NCI-H774 (cell line): ENCODE measurements around the gene RBM42.
"Not testable (repeated sequence)": the region's sequence is repeated elsewhere in the genome, so short reads cannot be mapped to it uniquely, and the experiment has no call there.

ENCODE experiments used
- DNase-seq: peaks from one replicate; lab custom pipeline; 2025; lab: John Stamatoyannopoulos, UW

Gene RBM42, protein sequence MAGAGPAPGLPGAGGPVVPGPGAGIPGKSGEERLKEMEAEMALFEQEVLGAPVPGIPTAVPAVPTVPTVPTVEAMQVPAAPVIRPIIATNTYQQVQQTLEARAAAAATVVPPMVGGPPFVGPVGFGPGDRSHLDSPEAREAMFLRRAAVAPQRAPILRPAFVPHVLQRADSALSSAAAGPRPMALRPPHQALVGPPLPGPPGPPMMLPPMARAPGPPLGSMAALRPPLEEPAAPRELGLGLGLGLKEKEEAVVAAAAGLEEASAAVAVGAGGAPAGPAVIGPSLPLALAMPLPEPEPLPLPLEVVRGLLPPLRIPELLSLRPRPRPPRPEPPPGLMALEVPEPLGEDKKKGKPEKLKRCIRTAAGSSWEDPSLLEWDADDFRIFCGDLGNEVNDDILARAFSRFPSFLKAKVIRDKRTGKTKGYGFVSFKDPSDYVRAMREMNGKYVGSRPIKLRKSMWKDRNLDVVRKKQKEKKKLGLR

DNA sequence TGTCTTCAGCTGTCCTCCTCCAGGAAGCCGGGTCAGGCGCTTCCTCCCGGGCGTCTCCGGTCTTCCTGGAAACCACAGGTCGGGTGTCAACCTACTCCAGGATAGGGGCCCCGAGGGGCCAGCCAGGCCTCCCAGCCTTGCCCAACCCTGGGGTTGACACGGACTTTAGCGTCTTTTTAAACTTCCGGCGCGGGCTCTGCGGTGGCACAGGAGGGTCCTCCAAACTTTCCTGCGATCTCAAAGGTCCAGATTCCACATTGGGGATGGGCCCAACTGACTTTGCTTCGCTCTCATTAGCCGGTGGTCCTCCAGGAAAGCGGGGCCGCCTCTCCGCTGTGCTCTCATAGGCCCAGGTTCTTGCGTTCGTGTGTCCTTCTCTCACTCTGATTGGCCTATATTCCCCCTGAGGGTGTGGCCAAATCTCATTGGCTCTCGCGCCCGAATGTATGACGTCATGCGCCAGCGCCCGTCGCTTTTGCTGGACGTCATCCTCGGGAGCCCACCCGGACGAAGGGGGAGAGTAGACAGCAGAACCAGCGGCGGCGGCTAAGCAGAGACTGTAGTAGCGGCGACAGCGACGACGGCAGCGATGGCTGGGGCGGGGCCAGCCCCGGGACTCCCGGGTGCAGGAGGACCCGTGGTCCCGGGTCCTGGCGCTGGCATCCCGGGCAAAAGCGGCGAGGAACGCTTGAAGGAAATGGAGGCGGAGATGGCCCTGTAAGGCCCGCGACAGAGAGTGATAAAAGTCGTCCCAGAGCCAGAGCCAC lies at the start of gene RBM42:
Gene RBM42, plus strand, starts transcription at position 472 of the 767 bp plus-strand sequence. Its CDS starts 118 bp downstream, at position 590.
- DNase-seq, result peak; percentile 97

DNA sequence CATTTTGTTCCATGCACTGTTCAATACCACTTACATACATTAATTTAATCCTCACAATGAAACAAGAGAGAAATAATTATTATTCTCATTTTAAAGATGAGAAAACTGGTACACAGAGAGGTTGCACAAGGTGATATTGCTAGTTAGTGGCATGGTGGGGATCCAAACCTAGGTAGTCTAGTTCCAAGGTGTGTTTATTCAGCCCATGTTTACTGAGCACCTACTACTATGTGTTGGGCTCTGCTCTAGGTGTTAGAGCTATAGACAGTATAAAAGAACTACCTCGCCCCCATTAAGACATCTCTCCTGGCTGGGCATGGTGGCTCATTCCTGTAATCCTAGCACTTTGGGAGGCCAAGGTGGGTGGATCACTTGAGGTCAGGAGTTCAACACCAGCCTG lies 46.1 kb upstream of the RBM42 start:
- no peak for DNase-seq

DNA sequence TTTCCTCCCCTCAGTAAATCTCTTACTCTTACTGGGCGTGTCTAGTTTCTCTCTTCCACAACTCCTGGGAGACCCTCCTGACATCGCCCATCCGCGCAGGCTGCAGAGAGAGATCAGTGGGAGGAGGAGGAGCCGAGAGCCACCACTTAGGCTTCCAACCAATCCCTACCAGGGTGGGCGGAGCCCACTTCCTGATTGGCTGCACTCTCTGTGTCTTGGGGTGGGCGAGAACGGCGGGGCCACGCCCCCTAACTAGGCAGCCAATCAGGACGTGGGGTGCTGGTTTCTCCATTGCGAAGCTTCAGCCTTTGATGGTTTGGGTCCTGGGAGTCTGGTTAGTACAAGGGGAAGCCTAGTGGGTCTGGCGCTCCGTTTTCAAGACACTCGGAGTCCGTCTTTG lies 43.0 kb upstream of the RBM42 start, which contains the start of gene PMIS2:
Gene PMIS2, plus strand, starts transcription at position 326 of the 400 bp plus-strand sequence. CDS start 87 bp downstream, outside the sequence.
- DNase-seq, result no peak

- no peak for DNase-seq
Observed at GRCh38 chr19:35587321-35587720, 41.5 kb upstream of the RBM42 start.

DNA sequence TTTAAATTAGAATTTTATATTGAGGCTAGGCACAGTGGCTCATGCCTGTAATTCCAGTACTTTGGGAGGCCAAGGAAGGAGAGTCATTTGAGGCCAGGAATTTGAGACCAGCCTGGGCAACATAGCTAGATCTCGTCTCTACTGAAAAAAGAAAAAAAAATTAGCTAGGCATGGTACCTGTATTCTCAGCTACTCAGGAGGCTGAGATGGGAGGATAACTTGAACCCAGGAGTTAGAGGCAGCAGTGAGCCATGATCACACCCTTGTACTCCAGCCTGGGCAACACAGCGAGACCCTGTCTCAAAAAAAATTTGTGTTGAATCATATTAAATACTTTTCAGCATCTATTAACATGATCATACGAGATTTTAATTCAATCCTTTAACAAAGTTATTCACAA lies 38.0 kb upstream of the RBM42 start:
- DNase-seq, result no peak

- DNase-seq, result peak; percentile 12
Observed at GRCh38 chr19:35592226-35592625, 36.6 kb upstream of the RBM42 start.

DNA sequence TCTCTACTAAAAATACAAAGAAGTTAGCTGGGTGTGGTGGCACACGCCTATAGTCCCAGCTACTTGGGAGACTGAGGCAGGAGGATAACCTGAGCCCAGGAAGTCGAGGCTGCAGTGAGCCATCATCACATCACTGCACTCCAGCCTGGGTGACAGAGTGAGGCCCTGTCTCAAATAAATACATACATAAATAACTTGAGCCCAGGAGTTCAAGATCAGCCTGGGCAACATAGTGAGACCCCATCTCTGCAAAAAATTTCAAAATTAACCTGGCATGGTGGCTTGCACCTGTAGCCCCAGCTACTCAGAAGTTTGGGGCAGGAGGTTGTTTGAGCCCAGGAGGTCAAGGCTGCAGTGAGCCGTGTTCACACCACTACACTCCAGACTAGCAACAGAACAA lies 33.8 kb upstream of the RBM42 start:
- DNase-seq, result not testable (repeated sequence)

DNA sequence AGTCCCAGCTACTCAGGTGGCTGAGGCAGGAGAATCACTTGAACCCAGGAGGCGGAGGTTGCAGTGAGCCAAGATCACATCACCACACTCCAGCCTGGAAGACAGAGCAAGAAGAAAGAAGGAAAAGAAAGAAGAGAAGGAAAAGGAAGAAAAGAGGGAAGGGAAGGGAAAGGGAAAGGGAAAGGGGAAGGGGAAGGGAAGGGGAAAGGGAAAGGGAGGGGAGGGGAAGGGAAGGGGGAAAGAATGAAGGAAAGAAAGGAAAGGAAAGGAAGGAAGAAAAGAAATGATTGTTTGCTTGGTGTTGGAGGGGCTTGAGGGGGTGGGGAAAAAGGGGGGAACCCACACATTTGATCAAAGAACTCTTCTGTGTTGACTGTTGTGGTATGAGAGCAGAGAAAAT lies 32.9 kb upstream of the RBM42 start:
- no peak for DNase-seq

DNA sequence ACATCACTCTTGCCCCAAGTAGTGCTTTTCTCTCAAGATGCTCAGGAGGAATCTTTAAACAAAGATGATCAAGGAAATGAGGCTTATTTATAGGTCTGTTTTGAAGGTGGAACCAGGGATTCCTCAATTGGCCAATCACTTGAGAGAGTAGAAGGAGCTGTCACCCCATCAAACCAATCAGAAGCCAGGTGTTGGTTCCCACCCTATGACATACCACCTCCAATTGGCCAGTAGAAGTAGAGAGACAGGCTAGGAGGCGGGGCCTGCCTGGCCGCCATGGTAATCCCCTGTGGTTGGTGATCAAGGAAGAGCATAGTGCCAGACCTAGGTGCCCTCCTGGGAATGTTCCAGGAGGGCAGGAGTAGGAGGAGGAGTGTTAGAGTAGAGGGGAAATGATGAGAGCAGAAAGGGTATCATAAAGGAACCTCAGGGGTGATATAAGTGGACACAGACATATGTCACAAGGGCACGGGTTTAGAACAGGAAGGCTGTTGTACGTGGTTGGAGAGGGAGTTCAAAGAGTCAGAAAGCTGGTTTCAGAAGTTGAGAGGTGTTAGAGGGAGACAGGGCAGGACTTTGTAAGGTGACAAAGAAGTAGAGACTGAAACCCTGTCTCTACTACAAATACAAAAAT lies 32.4 kb upstream of the RBM42 start:
- no peak for DNase-seq

DNA sequence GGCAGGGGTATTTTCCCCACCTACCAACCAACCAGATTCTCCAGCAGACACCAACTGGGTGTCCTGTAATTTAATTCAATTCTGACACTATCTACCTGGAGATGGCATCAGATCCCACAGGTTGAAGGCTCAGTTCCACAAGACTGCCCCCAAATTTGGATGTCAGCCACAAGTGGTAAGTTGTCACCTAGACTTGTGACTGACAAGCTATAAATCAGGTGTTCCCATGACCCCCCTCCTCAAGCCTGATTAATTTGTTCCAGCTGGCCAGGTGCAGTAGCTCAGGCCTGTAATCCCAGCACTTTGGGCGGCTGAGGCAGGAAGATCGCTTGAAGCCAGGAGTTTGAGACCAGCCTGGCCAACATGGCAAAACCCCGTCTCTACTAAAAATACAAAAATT lies 26.9 kb upstream of the RBM42 start:
- DNase-seq, result no peak

GRCh38 chr19:35604436-35604835 lies 24.4 kb upstream of the RBM42 start:
- DNase-seq, result not testable (repeated sequence)

DNA sequence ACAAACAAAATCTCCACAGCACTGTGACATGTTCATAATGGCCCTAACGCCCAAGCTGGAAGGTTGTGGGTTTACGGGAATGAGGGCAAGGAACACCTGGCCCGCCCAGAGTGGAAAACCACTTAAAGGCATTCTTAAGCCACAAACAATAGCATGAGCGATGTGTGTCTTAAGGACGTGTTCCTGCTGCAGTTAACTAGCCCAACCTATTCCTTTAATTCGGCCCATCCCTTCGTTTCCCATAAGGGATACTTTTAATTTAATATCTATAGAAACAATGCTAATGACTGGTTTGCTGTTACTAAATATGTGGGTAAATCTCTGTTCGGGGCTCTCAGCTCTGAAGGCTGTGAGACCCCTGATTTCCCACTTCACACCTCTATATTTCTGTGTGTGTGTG lies 21.7 kb upstream of the RBM42 start:
- DNase-seq, result not testable (repeated sequence)

DNA sequence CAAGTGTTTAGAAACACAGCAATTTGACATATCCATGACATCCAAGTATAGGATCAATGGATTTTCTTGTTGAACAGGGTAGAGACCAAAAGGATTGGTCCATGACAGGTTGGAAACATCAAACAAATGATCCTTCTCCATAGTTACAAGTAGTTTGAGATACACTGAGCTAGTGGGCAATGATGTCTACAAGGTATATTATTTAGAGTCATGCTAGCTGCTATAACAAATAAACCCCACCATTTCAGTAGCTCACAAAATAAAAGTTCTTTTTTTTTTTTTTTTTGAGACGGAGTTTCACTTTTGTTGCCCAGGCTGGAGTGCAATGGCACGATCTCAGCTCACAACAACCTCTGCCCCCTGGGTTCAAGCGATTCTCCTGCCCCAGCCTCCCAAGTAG lies 21.2 kb upstream of the RBM42 start:
- DNase-seq, result no peak

GRCh38 chr19:35608251-35608650 lies 20.6 kb upstream of the RBM42 start:
- no peak for DNase-seq

DNA sequence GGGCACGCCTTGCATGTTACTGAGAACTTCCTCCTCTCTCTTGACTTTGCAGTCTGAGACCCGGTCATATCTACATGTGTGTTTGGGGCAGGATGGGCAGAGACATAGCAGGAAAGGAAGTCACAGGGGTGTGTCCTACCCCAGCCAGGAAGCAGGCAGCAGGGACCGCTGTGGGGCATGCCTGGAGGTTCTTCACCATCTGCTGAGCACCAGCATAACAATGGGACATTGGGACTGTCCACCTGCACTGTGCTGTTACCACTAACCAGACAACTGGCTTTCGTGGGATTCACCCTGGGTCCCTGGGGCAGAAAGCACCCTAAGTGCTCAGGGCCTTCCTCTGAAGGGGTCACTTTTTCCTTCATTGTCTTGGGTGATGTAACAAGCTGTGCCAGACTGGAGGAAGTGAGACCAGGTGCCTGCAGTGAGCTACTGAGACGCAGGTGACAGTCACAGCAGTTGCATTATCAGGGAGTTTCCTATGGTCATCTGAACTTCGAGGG lies 18.9 kb upstream of the RBM42 start:
- no peak for DNase-seq

GRCh38 chr19:35612224-35612558 lies 16.6 kb upstream of the RBM42 start:
- no peak for DNase-seq

- peak; percentile 90 for DNase-seq
Observed at GRCh38 chr19:35612559-35613321, 16.1 kb upstream of the RBM42 start, which contains the start of gene HAUS5. HAUS5 (plus strand) TSS chr19:35612735; CDS start chr19:35612795, 60 bp downstream.

DNA sequence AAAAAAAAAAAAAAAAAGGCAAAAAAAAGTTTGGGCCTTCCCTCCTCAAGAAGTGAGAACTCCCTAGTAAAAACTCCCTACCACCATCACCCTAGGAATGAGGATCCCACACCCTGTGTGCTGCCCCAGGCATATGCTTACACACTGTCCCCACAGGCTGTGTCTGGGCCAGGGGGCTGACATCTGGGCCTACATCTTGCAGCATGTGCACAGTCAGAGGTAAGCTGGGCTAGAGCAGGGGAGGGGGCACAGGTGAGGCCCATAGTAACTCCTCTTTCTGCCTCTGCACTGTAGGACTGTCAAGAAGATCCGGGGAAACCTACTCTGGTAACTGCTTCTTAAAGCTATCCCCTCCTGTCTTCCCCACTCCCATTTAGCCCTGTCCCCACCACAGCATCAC lies 15.3 kb upstream of the RBM42 start:
- no peak for DNase-seq

DNA sequence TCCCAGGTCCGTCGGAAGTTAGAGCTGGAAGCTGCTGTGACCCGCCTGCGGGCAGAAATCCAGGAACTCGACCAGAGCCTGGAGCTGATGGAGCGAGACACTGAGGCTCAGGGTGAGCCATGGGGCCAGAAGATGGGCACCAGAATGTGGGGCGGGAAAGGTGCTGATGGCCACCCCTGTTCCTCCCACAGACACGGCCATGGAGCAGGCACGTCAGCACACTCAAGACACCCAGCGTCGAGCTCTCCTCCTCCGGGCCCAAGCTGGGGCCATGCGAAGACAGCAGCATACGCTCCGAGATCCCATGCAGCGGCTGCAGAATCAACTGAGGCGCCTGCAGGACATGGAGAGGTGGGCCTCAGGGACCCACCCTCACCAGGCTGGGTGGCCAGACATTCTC lies 13.8 kb upstream of the RBM42 start:
- no peak for DNase-seq

DNA sequence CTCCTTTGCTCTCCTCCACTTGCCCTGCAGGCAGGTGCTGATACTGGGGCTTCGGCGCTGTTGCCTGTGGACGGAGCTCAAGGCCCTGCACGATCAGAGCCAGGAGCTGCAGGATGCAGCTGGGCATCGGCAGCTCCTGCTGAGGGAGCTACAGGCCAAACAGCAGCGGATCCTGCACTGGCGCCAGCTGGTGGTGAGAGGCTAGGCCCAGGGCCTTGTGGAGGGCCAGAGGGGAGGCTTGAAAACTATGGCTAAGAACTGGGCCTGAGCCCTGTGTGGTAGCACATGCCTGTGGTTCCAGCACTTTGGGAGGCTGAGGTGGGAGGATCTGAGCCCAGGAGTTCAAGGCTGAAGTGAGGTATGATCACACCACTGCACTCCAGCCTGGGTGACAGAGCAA lies 10.0 kb upstream of the RBM42 start:
- no peak for DNase-seq

- no peak for DNase-seq
Observed at GRCh38 chr19:35619290-35619923, 9.4 kb upstream of the RBM42 start.
